ENCODE data around the gene FBXL7. TPM values are rescaled to one million over a fixed set of nuclear protein-coding genes. Genes with fewer than 3 reads are reported as not detected.

Gene FBXL7
- total and polyA plus RNA-seq, 2 of the 8 experiments (the other 6 are each of a cell fraction or from before 2014, with no cell fraction given): 17.7 to 17.8 TPM

- no peak overlapping the region for H4K8ac ChIP-seq (ENCODE audit: extremely low read depth, insufficient read depth, low read length)
- 83% methylated on average over 2 of the region's 2 CpGs; no CpG with 5 or more reads in 1 of the 2 experiments for WGBS, 2 experiments (ENCODE audit: extremely low coverage in 1 of 2, insufficient coverage in 1 of 2, insufficient read length in 1 of 2, insufficient replicate concordance in 2 of 2, low coverage in 1 of 2, low lambda C conversion rate in 2 of 2, missing lambda C conversion rate in 1 of 2)
- no peak overlapping the region for H3K14ac ChIP-seq (ENCODE audit: insufficient read length)
- H3K4me2 ChIP-seq (ENCODE audit: insufficient read depth in 1 of 2, low read depth in 2 of 2, low read length in 2 of 2): no peak overlapping the region
- H3K9me3 ChIP-seq (ENCODE audit: insufficient read depth in 2 of 2, low read depth in 1 of 2, low read length in 1 of 2): no peaks in the 10 kb centered on the region
- no peak overlapping the region for H3K18ac ChIP-seq (ENCODE audit: extremely low read depth, low read length)
- no peak overlapping the region for H2BK15ac ChIP-seq (ENCODE audit: low read length)
- H3K79me1 ChIP-seq (ENCODE audit: low read depth, low read length): 0 out of 2 replicates have a peak, but pooled peaks cover 2% of the 10 kb centered on the region
- H2AFZ ChIP-seq (ENCODE audit: low read length): no peak overlapping the region
- no peaks in the 10 kb centered on the region for H3K23me2 ChIP-seq (ENCODE audit: low read depth, low read length)
- H3K4ac ChIP-seq (replicated peaks; ENCODE audit: insufficient read length, low read depth, low read length): no peak overlapping the region
- ChIA-PET CTCF (ENCODE audit: partially characterized antibody) (interaction anchor here (1.2 to 1.8 kb wide), 2 partner anchors 8 to 13 kb away, joined by 3 to 22 read pairs; no protein-coding TSS in a partner anchor), POLR2A (ENCODE audit: partially characterized antibody) (no interaction called here)
- H4K5ac ChIP-seq (ENCODE audit: insufficient read length, low read depth, low read length): no peak overlapping the region
- DNase-seq (ENCODE audit: low read depth in 1 of 2, low spot score in 2 of 2): no peak
- no peak overlapping the region for H3K56ac ChIP-seq (replicated peaks; ENCODE audit: insufficient read length, low read depth, low read length)
- no peaks in the 10 kb centered on the region for H3K27me3 ChIP-seq (replicated peaks in 1 of 4; ENCODE audit: control insufficient read depth in 3 of 4, extremely low read depth in 1 of 4, insufficient read depth in 3 of 4, low read length in 3 of 4)
- peaks cover 0 to 6% (median 0%) of the 10 kb centered on the region in 4 experiments; a peak in 2 of 7 replicates for H3K4me1 ChIP-seq (replicated peaks in 1 of 4; ENCODE audit: control insufficient read depth in 3 of 4, insufficient read depth in 4 of 4, low read length in 3 of 4)
- H4K20me1 ChIP-seq (replicated peaks in 1 of 2; ENCODE audit: control insufficient read depth in 1 of 2, insufficient read depth in 2 of 2, low read length in 2 of 2): no peaks in the 10 kb centered on the region
- no peak overlapping the region for H2BK20ac ChIP-seq (ENCODE audit: low read length)
- H3K27ac ChIP-seq (ENCODE audit: low read depth, low read length): no peak overlapping the region
- no peak overlapping the region for H2AK5ac ChIP-seq (ENCODE audit: low read depth, low read length)
- H2BK120ac ChIP-seq (replicated peaks; ENCODE audit: low read depth, low read length): no peak overlapping the region
- no peak overlapping the region; a peak in 1 of 7 replicates for H3K9ac ChIP-seq (replicated peaks in 1 of 4; ENCODE audit: extremely low read depth in 1 of 4, low read depth in 3 of 4, low read length in 3 of 4)
- H2BK12ac ChIP-seq (ENCODE audit: low read depth, low read length): no peak overlapping the region
- no peak overlapping the region for H4K91ac ChIP-seq (replicated peaks; ENCODE audit: insufficient read length, low read length)
- H3K36me3 ChIP-seq (ENCODE audit: control insufficient read depth in 2 of 4, insufficient read depth in 4 of 4, low read length in 3 of 4): no peaks in the 10 kb centered on the region
- TF ChIP-seq, protein P1, sequence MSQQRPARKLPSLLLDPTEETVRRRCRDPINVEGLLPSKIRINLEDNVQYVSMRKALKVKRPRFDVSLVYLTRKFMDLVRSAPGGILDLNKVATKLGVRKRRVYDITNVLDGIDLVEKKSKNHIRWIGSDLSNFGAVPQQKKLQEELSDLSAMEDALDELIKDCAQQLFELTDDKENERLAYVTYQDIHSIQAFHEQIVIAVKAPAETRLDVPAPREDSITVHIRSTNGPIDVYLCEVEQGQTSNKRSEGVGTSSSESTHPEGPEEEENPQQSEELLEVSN (IDR thresholded peaks at IDR 0.05): no peak
- no peak overlapping the region for H3K23ac ChIP-seq (ENCODE audit: insufficient read length)
- no peak for FAIRE-seq
- no peak overlapping the region for H2BK5ac ChIP-seq (ENCODE audit: low read depth, low read length)
- peaks cover 0 to 6% of the 10 kb centered on the region in 2 experiments; a peak in 1 of 4 replicates for H3K79me2 ChIP-seq (ENCODE audit: control insufficient read depth in 1 of 2, insufficient read depth in 2 of 2, low read length in 2 of 2)
- H3K4me3 ChIP-seq (ENCODE audit: extremely low read depth in 1 of 4, insufficient read depth in 2 of 4, low read depth in 3 of 4, low read length in 4 of 4): no peak overlapping the region
Observed at GRCh38 chr5:15674716-15675115, 174.7 kb downstream of the FBXL7 start.

All from H1 (cell line).